WTC11 (cell line): ENCODE results near the gene VSIG4. TPM values are rescaled to one million over a fixed set of nuclear protein-coding genes. Genes with fewer than 3 reads are reported as not detected.

Source experiments
- ATAC-seq: fragments of 200-7000 bp; cut with Tn5 transposase; 2 replicates; pipeline ENCODE4 v1.10.0; 2021; ENCODE audit warnings: mild to moderate bottlenecking, moderate library complexity
- CTCF ChIA-PET: fragments of 300-600 bp; sonication (Branson Sonifier 250); formaldehyde crosslinking; loops from one replicate; lab custom pipeline; 2021; ENCODE audit warnings: antibody characterized with exemption; lab: Charles Lee
- POLR2A ChIA-PET: fragments of 350-600 bp; sonication (Branson Sonifier 250); formaldehyde crosslinking; loops from one replicate; lab custom pipeline; 2021; ENCODE audit warnings: antibody characterized with exemption; lab: Charles Lee
- DNase-seq: peaks from one replicate; pipeline ENCODE4 v3.0.0; 2021; ENCODE audit warnings: low spot score
- H3K27ac Mint-ChIP-seq: 2 replicates; pipeline ENCODE4 v1.8.0; 2021; ENCODE audit warnings: mixed read lengths
- H3K27me3 Mint-ChIP-seq: 2 replicates; pipeline ENCODE4 v1.8.0; 2021; ENCODE audit warnings: low read depth, mild to moderate bottlenecking, moderate library complexity, mixed read lengths
- H3K36me3 Mint-ChIP-seq: 2 replicates; pipeline ENCODE4 v1.8.0; 2021; ENCODE audit warnings: mixed read lengths
- H3K4me1 Mint-ChIP-seq: 2 replicates; pipeline ENCODE4 v1.8.0; 2022; ENCODE audit warnings: mixed read lengths
- H3K4me3 Mint-ChIP-seq: 2 replicates; pipeline ENCODE4 v1.8.0; 2021; ENCODE audit warnings: mild to moderate bottlenecking, moderate library complexity, mixed read lengths
- H3K9me3 Mint-ChIP-seq: 2 replicates; pipeline ENCODE4 v1.8.0; 2021; ENCODE audit warnings: mixed read lengths
- GTF2I ChIP-seq: fragments of 250-450 bp; sonication (Bioruptor Pico); conservative IDR thresholded peaks from 2 replicates; pipeline ENCODE4 v1.4.0; 2021; ENCODE audit warnings: mild to moderate bottlenecking
- IRF2 ChIP-seq: sonication (generic); formaldehyde crosslinking; IDR thresholded peaks from 2 replicates; pipeline ENCODE4 v1.8.0; 2022; ENCODE audit warnings: low read depth, missing genetic modification reagents, borderline replicate concordance
- NFE2L1 ChIP-seq: sonication (generic); formaldehyde crosslinking; IDR thresholded peaks from 2 replicates; pipeline ENCODE4 v1.8.1; 2023; ENCODE audit warnings: missing genetic modification reagents
- NR2C2 ChIP-seq: sonication (generic); formaldehyde crosslinking; IDR thresholded peaks from 2 replicates; pipeline ENCODE4 v1.8.0; 2022; ENCODE audit warnings: mild to moderate bottlenecking, missing genetic modification reagents
- SOX15 ChIP-seq: fragments of 250-450 bp; sonication (Bioruptor Pico); IDR thresholded peaks from 2 replicates; pipeline ENCODE4 v1.9.0; 2021; ENCODE audit warnings: mild to moderate bottlenecking
- TEAD1 ChIP-seq: sonication (generic); formaldehyde crosslinking; IDR thresholded peaks from 2 replicates; pipeline ENCODE4 v1.8.0; 2022; ENCODE audit warnings: mild to moderate bottlenecking, missing genetic modification reagents
- TEAD4 ChIP-seq: sonication (generic); formaldehyde crosslinking; IDR thresholded peaks from 2 replicates; pipeline ENCODE4 v1.8.0; 2022; ENCODE audit warnings: mild to moderate bottlenecking, missing genetic modification reagents
- ZBTB21 ChIP-seq: sonication (generic); formaldehyde crosslinking; IDR thresholded peaks from 2 replicates; pipeline ENCODE4 v1.8.1; 2023; ENCODE audit warnings: mild to moderate bottlenecking, missing genetic modification reagents, borderline replicate concordance
- ZNF263 ChIP-seq: sonication (generic); formaldehyde crosslinking; IDR thresholded peaks from 2 replicates; pipeline ENCODE4 v1.8.1; 2022; ENCODE audit warnings: low read depth, mild to moderate bottlenecking, moderate library complexity, missing genetic modification reagents
- ZNF317 ChIP-seq: sonication (generic); formaldehyde crosslinking; IDR thresholded peaks from 2 replicates; pipeline ENCODE4 v1.8.1; 2023; ENCODE audit warnings: low read depth, mild to moderate bottlenecking, moderate library complexity, missing genetic modification reagents, borderline replicate concordance
- ZNF396 ChIP-seq: fragments of 250-450 bp; sonication (Bioruptor Pico); IDR thresholded peaks from 2 replicates; pipeline ENCODE4 v1.8.0; 2021; ENCODE audit warnings: mild to moderate bottlenecking, moderate library complexity, borderline replicate concordance
- total RNA-seq: library from RNA; stranded (reverse); gene quantifications from 3 replicates; pipeline ENCODE4 v1.2.3, GENCODE V29; 2021
- TF ChIP-seq, protein P1 (sequence below): sonication (generic); formaldehyde crosslinking; IDR thresholded peaks from 2 replicates; pipeline ENCODE4 v1.8.0; 2023; ENCODE audit warnings: missing genetic modification reagents
- TF ChIP-seq, protein P2 (sequence below): sonication (generic); formaldehyde crosslinking; IDR thresholded peaks from 2 replicates; pipeline ENCODE4 v1.8.0; 2022; ENCODE audit warnings: missing genetic modification reagents
- TF ChIP-seq, protein P3 (sequence below): sonication (generic); formaldehyde crosslinking; IDR thresholded peaks from 2 replicates; pipeline ENCODE4 v1.8.1; 2022; ENCODE audit warnings: mild to moderate bottlenecking, missing genetic modification reagents, moderate library complexity, borderline replicate concordance
- TF ChIP-seq, protein P4 (sequence below): sonication (generic); formaldehyde crosslinking; IDR thresholded peaks from 2 replicates; pipeline ENCODE4 v1.8.1; 2023; ENCODE audit warnings: mild to moderate bottlenecking, missing genetic modification reagents, borderline replicate concordance
- TF ChIP-seq, protein P5 (sequence below): fragments of 250-450 bp; sonication (Bioruptor Pico); IDR thresholded peaks from 2 replicates; pipeline ENCODE4 v2.1.2; 2022; ENCODE audit warnings: mild to moderate bottlenecking, moderate library complexity
- TF ChIP-seq, protein P6 (sequence below): fragments of 250-450 bp; sonication (Bioruptor Pico); IDR thresholded peaks from 2 replicates; pipeline ENCODE4 v1.9.0; 2021; ENCODE audit warnings: mild to moderate bottlenecking, borderline replicate concordance

VSIG4 gene
- total RNA-seq, 1 experiment from 2014 or later: 0.24 TPM

DNA sequence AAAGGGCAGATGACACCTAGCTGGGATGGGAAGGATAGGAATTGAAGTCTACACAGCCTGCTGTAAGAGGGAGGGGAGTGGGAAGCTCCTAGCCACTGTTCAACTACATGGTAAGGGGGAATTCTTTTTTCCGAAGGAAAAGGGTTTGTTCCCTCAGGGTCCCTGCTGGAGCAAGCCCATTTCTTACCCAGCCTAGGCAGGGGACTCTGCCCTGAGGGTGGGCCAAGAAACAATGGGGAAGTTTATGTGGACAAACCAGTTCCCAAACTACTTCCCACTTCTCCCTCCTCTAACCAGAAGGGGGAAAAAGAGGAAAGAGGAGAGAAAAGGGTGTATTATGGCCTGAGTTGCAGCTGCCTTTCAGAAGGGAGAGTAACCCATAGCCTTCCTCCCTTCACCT lies 13.5 kb upstream of the VSIG4 start:
- no peaks in the 10 kb centered on the region for H3K27me3 Mint-ChIP-seq
- TF ChIP-seq GTF2I (CRISPR knock-in tag) (no peak), ZNF317 (CRISPR knock-in tag) (no peak), ZNF263 (CRISPR knock-in tag) (no peak), NR2C2 (CRISPR knock-in tag) (no peak), ZNF396 (CRISPR knock-in tag) (no peak), SOX15 (no peak), NFE2L1 (CRISPR knock-in tag) (no peak), TEAD1 (CRISPR knock-in tag) (no peak)
- TF ChIP-seq, protein P1, sequence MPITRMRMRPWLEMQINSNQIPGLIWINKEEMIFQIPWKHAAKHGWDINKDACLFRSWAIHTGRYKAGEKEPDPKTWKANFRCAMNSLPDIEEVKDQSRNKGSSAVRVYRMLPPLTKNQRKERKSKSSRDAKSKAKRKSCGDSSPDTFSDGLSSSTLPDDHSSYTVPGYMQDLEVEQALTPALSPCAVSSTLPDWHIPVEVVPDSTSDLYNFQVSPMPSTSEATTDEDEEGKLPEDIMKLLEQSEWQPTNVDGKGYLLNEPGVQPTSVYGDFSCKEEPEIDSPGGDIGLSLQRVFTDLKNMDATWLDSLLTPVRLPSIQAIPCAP (CRISPR knock-in tag): no peak
- TF ChIP-seq, protein P2, sequence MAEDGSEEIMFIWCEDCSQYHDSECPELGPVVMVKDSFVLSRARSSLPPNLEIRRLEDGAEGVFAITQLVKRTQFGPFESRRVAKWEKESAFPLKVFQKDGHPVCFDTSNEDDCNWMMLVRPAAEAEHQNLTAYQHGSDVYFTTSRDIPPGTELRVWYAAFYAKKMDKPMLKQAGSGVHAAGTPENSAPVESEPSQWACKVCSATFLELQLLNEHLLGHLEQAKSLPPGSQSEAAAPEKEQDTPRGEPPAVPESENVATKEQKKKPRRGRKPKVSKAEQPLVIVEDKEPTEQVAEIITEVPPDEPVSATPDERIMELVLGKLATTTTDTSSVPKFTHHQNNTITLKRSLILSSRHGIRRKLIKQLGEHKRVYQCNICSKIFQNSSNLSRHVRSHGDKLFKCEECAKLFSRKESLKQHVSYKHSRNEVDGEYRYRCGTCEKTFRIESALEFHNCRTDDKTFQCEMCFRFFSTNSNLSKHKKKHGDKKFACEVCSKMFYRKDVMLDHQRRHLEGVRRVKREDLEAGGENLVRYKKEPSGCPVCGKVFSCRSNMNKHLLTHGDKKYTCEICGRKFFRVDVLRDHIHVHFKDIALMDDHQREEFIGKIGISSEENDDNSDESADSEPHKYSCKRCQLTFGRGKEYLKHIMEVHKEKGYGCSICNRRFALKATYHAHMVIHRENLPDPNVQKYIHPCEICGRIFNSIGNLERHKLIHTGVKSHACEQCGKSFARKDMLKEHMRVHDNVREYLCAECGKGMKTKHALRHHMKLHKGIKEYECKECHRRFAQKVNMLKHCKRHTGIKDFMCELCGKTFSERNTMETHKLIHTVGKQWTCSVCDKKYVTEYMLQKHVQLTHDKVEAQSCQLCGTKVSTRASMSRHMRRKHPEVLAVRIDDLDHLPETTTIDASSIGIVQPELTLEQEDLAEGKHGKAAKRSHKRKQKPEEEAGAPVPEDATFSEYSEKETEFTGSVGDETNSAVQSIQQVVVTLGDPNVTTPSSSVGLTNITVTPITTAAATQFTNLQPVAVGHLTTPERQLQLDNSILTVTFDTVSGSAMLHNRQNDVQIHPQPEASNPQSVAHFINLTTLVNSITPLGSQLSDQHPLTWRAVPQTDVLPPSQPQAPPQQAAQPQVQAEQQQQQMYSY: no peak
- TF ChIP-seq, protein P3, sequence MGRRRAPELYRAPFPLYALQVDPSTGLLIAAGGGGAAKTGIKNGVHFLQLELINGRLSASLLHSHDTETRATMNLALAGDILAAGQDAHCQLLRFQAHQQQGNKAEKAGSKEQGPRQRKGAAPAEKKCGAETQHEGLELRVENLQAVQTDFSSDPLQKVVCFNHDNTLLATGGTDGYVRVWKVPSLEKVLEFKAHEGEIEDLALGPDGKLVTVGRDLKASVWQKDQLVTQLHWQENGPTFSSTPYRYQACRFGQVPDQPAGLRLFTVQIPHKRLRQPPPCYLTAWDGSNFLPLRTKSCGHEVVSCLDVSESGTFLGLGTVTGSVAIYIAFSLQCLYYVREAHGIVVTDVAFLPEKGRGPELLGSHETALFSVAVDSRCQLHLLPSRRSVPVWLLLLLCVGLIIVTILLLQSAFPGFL (CRISPR knock-in tag): no peak
- TF ChIP-seq, protein P4, sequence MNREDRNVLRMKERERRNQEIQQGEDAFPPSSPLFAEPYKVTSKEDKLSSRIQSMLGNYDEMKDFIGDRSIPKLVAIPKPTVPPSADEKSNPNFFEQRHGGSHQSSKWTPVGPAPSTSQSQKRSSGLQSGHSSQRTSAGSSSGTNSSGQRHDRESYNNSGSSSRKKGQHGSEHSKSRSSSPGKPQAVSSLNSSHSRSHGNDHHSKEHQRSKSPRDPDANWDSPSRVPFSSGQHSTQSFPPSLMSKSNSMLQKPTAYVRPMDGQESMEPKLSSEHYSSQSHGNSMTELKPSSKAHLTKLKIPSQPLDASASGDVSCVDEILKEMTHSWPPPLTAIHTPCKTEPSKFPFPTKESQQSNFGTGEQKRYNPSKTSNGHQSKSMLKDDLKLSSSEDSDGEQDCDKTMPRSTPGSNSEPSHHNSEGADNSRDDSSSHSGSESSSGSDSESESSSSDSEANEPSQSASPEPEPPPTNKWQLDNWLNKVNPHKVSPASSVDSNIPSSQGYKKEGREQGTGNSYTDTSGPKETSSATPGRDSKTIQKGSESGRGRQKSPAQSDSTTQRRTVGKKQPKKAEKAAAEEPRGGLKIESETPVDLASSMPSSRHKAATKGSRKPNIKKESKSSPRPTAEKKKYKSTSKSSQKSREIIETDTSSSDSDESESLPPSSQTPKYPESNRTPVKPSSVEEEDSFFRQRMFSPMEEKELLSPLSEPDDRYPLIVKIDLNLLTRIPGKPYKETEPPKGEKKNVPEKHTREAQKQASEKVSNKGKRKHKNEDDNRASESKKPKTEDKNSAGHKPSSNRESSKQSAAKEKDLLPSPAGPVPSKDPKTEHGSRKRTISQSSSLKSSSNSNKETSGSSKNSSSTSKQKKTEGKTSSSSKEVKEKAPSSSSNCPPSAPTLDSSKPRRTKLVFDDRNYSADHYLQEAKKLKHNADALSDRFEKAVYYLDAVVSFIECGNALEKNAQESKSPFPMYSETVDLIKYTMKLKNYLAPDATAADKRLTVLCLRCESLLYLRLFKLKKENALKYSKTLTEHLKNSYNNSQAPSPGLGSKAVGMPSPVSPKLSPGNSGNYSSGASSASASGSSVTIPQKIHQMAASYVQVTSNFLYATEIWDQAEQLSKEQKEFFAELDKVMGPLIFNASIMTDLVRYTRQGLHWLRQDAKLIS (CRISPR knock-in tag): no peak
- TF ChIP-seq, protein P5, sequence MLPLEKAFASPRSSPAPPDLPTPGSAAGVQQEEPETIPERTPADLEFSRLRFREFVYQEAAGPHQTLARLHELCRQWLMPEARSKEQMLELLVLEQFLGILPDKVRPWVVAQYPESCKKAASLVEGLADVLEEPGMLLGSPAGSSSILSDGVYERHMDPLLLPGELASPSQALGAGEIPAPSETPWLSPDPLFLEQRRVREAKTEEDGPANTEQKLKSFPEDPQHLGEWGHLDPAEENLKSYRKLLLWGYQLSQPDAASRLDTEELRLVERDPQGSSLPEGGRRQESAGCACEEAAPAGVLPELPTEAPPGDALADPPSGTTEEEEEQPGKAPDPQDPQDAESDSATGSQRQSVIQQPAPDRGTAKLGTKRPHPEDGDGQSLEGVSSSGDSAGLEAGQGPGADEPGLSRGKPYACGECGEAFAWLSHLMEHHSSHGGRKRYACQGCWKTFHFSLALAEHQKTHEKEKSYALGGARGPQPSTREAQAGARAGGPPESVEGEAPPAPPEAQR: no peak
- H3K27ac Mint-ChIP-seq: no peak overlapping the region
- no peak for DNase-seq
- peak; percentile 74 for ATAC-seq
- ChIA-PET CTCF (no interaction called here), POLR2A (no interaction called here)
- no peaks in the 10 kb centered on the region for H3K9me3 Mint-ChIP-seq
- peaks cover 3% of the 10 kb centered on the region; the same call in 1 of the 2 replicates for H3K4me1 Mint-ChIP-seq
- no peak overlapping the region for H3K4me3 Mint-ChIP-seq
- H3K36me3 Mint-ChIP-seq: no peaks in the 10 kb centered on the region

DNA sequence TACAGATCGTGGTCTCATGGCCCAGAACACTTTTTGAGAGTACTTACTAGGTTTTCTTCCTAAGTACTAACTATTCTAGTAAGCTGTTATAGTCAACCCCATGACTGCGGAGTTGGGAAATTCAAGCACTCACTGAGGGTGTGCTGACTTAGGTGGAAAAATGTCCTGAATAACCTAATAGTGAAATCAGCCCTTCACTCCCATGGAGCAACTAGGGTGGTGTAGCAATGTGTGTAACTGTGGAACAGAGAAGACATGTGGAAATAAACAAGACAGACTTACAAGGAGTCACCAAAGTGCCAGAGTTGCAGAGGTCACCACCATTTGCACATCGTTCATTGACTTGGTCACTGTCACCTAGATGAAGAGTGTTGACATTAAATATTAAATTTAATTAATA lies 12.1 kb upstream of the VSIG4 start:
- ATAC-seq: no peak
- H3K4me1 Mint-ChIP-seq: peaks cover 3% of the 10 kb centered on the region; the same call in 1 of the 2 replicates
- no peaks in the 10 kb centered on the region for H3K36me3 Mint-ChIP-seq
- H3K9me3 Mint-ChIP-seq: no peaks in the 10 kb centered on the region
- no peak for DNase-seq
- no peak overlapping the region for H3K27ac Mint-ChIP-seq
- ChIA-PET POLR2A (no interaction called here), CTCF (interaction anchor here (1.5 kb wide), 1 partner anchor 21 kb away, joined by 4 read pairs; no protein-coding TSS in a partner anchor)
- H3K4me3 Mint-ChIP-seq: no peak overlapping the region
- no peaks in the 10 kb centered on the region for H3K27me3 Mint-ChIP-seq
- TF ChIP-seq, protein P6, sequence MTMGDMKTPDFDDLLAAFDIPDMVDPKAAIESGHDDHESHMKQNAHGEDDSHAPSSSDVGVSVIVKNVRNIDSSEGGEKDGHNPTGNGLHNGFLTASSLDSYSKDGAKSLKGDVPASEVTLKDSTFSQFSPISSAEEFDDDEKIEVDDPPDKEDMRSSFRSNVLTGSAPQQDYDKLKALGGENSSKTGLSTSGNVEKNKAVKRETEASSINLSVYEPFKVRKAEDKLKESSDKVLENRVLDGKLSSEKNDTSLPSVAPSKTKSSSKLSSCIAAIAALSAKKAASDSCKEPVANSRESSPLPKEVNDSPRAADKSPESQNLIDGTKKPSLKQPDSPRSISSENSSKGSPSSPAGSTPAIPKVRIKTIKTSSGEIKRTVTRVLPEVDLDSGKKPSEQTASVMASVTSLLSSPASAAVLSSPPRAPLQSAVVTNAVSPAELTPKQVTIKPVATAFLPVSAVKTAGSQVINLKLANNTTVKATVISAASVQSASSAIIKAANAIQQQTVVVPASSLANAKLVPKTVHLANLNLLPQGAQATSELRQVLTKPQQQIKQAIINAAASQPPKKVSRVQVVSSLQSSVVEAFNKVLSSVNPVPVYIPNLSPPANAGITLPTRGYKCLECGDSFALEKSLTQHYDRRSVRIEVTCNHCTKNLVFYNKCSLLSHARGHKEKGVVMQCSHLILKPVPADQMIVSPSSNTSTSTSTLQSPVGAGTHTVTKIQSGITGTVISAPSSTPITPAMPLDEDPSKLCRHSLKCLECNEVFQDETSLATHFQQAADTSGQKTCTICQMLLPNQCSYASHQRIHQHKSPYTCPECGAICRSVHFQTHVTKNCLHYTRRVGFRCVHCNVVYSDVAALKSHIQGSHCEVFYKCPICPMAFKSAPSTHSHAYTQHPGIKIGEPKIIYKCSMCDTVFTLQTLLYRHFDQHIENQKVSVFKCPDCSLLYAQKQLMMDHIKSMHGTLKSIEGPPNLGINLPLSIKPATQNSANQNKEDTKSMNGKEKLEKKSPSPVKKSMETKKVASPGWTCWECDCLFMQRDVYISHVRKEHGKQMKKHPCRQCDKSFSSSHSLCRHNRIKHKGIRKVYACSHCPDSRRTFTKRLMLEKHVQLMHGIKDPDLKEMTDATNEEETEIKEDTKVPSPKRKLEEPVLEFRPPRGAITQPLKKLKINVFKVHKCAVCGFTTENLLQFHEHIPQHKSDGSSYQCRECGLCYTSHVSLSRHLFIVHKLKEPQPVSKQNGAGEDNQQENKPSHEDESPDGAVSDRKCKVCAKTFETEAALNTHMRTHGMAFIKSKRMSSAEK (CRISPR knock-in tag): no peak
- TF ChIP-seq IRF2 (CRISPR knock-in tag) (no peak), TEAD4 (CRISPR knock-in tag) (no peak), ZBTB21 (CRISPR knock-in tag) (no peak)
